IPS-18c (cell line): ENCODE data around the gene AGTR1.

Source experiments
- H3K4me3 ChIP-seq: 2 replicates; pipeline ENCODE4 v1.7.0; 2013; ENCODE audit warnings: low read depth, mild to moderate bottlenecking, low read length, moderate library complexity; ENCODE audit not compliant: insufficient read depth
- H3K9me3 ChIP-seq: one replicate; pipeline ENCODE4 v1.6.1; 2013; ENCODE audit warnings: mild to moderate bottlenecking, low read length, moderate library complexity; ENCODE audit not compliant: control insufficient read depth, insufficient read depth

Gene AGTR1

DNA sequence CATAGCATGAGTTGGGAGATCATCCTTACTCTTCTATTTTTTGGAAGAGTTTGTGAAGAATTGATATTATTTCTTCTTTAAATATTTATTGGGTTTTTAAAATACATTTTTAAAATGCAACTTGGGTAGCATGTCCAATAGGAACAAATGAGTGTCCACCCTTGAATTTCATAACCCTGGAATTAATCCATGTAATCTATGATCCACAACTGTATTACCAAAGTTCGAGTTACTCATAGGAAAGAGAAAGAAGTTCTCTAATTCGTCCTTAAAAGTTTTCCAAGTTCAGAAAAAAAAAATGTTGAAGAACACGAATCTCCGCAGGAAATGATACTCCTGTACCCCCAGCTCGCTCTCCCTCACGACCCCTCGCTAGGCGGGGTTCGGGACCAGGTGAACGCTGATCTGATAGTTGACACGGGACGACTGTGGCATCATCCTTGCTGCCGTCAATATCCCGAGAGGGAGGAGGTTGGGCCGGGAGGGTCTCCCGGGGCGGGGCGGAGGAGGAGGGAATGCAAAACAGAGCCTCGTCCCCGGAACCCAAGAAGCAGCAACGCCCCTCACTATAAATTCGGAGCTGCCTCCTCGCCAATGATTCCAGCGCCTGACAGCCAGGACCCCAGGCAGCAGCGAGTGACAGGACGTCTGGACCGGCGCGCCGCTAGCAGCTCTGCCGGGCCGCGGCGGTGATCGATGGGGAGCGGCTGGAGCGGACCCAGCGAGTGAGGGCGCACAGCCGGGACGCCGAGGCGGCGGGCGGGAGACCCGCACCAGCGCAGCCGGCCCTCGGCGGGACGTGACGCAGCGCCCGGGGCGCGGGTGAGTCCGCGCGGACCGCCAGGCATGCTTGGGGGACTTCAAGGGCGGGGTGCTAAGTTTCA is at the start of gene AGTR1:
Gene AGTR1 (plus strand): TSS at position 598 of the 884 bp plus-strand sequence. CDS start 43,133 bp downstream, outside the sequence.
- Histone ChIP-seq H3K9me3 (no peaks in the 10 kb centered on the region), H3K4me3 (peak within 1 kb of the TSS; percentile 53)

DNA sequence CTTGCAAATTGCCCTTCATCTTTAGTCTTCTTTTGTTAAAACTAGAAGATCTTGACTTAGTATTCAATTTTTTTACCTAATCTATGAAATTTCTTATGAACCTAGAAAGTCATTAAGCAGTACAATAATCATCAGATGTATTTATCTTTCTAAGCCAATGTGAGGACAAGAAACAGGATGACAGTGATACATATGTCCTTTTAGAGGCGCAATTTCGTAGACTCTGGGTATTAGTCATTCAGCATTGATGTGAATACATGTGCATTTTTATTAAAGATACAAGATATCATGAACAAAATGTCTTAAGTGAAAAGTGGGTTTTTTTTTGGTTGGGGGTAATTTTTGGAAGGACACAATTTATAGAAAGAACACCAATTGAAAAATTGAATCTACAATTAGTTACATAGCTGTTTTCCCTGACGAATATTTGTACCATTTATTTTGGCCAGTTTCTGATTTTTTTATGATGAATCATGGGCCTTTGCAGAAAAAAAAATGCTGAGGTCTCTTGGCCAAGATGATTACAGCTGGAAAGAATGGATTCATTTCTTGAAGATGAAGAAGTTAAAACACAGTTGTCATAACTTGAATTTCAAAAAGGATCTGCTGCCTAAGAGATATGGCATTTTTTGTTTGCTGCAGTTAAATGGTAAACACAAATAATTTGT is 48.9 kb upstream of the AGTR1 start:
- H3K9me3 ChIP-seq = no peaks in the 10 kb centered on the region
- H3K4me3 ChIP-seq = no peak overlapping the region

DNA sequence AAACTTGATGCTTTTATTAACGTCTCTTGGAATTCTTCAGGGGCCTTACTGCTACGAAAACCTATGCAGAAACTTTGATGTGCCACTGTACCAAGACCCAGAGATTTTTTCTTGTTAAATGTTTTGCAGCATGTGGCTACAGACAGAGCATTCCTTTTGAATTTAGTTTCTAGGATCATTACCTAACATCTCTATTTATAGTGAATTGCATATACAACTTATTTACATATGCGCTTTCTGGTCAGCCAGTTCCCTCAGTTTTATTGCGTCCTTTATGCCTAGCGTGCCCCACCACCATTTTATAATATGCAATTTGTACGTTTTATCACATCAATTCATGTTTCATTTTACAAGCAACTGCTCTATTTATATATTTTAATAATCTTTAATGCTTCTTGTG is 46.2 kb upstream of the AGTR1 start:
- H3K9me3 ChIP-seq = no peaks in the 10 kb centered on the region

GRCh38 chr3:148654433-148654832 is 43.3 kb upstream of the AGTR1 start:
- no peaks in the 10 kb centered on the region for H3K9me3 ChIP-seq
- no peak overlapping the region for H3K4me3 ChIP-seq

More for the DNA sequence above, 46.2 kb upstream of the AGTR1 start:
- no peak overlapping the region for H3K4me3 ChIP-seq

DNA sequence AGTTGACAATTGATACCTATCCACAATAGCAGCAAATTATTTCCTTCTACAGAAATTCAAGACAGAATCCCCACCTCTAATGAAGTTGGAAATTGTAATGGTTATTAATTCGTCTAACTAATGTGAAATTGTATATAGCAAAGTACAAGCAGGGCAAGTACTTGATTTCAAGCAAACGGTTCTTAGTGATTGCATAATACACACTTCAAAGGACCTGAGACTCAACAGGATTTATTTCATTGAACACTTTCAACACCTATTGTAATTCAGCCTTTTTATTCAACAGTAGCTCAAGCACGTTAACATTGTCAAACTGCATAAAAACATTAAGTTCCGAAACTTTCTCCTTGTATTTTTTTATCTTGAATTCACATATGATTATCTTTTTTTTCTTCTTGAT is 40.2 kb upstream of the AGTR1 start:
- no peaks in the 10 kb centered on the region for H3K9me3 ChIP-seq
- no peak overlapping the region for H3K4me3 ChIP-seq

DNA sequence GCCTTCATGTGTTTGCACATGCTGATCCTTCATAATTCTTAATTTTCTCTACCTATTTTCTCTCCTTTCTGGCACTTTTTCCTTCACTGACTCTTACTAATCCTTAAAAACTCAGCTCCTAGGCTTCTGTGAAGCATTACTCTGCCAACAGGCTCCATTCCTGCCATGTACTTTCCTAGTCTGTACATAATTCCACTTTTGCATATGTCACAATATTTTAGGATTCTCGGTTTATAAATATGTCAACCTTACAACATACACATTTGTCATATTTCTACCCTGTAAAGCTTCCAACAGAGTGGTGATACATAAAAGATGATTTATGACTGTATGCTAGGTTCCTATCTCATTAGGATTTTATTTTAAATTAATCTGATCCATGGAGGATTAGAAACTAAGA is 38.2 kb upstream of the AGTR1 start:
- Histone ChIP-seq H3K9me3 (no peaks in the 10 kb centered on the region), H3K4me3 (no peak overlapping the region)

DNA sequence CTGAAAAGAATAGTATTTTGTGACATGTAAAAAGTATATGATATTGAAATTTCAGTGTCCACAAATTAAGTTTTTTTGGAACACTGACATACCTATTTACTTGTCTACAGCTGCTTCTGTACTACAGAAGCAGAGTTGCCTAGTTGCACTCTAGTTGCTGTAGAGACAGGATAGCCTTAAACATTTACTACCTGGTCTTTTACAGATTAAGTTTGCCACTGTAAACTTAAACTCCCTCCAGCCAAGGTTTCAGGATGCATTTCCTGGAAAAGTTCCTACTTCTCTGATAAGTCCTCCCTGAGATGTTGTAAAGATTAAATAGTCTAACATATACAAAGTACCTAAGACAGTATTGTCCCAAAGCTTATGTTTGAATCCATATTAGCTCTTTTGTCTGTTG is 17.4 kb upstream of the AGTR1 start:
- H3K4me3 ChIP-seq = no peak overlapping the region
- no peaks in the 10 kb centered on the region for H3K9me3 ChIP-seq

GRCh38 chr3:148681080-148681479 is 16.6 kb upstream of the AGTR1 start:
- H3K4me3 ChIP-seq = no peak overlapping the region
- no peaks in the 10 kb centered on the region for H3K9me3 ChIP-seq

GRCh38 chr3:148682997-148683396 is 14.7 kb upstream of the AGTR1 start:
- H3K9me3 ChIP-seq = no peaks in the 10 kb centered on the region
- no peak overlapping the region for H3K4me3 ChIP-seq

DNA sequence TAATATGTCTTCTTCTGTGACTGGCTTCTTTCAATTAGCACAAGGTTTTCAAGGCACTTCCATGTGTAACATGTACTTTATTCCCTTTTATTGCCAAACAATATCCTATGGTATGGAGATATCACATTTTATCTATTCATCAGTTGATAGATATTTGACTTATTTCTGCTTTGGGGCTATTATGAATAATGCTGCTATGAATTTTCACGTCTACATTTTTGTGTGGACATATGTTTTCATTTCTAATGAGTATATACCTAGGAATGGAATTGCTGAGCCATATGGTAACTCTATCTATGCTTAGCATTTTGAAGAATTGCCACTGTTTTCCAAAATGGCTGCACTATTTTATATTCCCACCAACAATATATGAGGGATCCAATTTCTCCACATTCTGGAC is 3.6 kb upstream of the AGTR1 start:
- H3K9me3 ChIP-seq = no peaks in the 10 kb centered on the region
- H3K4me3 ChIP-seq = no peak overlapping the region

DNA sequence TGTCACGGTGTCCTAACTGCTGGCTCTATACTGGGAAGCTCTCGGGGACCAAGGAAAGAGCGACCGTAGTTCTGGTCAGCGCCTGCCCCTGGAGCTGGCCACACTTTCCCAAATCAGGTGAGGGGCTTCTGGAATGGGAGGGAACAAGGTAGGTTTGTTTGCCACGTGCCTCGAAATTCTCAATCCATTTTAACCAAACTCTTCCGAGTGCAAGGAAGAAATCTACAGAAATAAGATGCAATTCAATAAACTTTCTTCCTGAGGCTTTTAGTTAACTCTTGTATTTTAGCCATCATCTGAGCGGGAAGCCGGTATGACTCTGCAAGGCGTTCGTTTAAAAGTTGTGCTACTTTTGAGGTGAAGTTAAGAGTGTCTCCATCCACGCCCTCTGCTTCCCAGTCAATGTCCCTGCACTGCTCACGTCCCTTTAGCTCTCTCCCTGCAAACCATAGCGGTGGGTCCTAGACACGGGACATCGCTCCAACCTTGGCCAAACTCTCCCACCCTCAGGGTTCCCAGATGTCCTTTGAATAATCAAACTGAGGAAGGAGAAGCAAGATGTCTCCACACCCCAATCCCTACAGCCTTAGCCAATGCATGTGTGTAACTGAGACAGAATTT is 597 bp downstream of the AGTR1 start:
- H3K4me3 ChIP-seq = peak overlapping the region; percentile 53
- no peaks in the 10 kb centered on the region for H3K9me3 ChIP-seq

DNA sequence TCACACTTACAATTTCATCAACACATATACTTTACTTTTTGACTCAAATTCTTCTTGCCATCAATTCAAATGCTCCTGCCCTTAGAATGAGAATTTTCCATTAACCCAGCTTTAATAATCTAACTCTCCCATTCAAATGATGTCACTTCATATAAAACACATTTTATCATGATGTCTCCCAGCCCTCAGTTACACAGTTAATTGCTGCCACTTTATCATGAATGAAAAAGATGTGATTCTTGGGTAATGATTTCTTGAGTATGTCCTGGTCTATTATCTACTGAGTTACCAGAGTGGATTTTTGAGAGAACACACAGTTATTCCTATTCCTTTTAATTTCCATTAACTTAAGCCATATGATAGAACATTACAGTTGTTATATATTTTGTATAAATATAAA is 7.6 kb downstream of the AGTR1 start:
- H3K9me3 ChIP-seq = no peaks in the 10 kb centered on the region
- H3K4me3 ChIP-seq = no peak overlapping the region

GRCh38 chr3:148707601-148708380 is 10.1 kb downstream of the AGTR1 start:
- Histone ChIP-seq H3K4me3 (no peak overlapping the region), H3K9me3 (no peaks in the 10 kb centered on the region)

- no peaks in the 10 kb centered on the region for H3K9me3 ChIP-seq
- H3K4me3 ChIP-seq = no peak overlapping the region
Measured at GRCh38 chr3:148708409-148708808, 10.7 kb downstream of the AGTR1 start.

DNA sequence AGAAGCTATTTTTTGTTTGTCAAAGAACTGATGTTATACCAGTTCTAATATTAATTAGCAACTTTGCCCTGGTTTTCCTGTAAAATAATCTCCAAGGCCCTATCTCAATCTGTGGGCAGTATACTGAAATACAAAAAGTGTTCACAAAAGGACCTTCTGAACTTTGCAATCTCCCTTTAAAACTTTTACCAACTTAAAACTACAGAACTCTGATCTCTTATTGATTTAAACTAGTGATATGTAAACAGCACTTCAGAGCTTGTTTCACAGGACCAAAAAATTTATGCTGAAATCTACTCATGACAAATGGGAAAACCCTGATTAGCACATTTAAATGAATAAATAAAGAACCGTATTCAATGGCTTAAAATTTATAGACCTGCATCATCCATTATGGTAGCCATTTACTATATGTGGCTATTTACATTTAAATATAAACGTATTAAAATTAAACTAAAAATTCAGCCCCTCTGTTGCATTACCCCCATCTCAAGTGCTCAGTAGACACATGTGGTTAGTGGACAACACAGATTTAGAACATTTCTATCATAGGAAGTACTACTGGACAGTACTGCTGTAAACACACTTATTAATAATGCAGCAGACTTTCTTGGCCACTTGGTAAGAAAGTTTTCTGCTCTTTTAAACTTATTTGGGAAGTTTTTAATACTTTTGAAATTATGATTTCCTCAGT is 12.0 kb downstream of the AGTR1 start:
- H3K4me3 ChIP-seq = no peak overlapping the region
- H3K9me3 ChIP-seq = no peaks in the 10 kb centered on the region

DNA sequence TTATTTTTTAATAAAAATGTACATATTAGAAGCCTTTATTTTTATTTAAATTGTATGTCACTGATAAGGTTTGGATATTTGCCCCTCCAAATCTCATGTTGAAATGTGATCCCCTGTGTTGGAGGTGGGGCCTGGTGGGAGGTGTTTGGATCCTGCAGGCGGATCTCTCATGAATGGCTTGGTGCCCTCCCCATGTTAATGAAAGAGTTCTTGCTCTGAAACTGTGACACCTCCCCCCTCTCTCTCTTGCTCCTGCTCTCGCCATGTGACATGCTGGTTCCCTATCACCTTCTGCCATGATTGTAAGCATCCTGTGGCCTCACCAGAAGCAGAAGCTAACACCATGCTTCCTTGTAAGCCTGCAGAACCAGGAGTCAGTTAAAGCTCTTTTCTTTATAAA is 13.0 kb downstream of the AGTR1 start:
- Histone ChIP-seq H3K4me3 (no peak overlapping the region), H3K9me3 (no peaks in the 10 kb centered on the region)
